Muscle of arm (tissue), 12 donors: Measurements from ENCODE around the gene CPT1B. TPM values are rescaled to one million over a fixed set of nuclear protein-coding genes. Genes with fewer than 3 reads are reported as not detected.

ENCODE experiments used
- polyA plus RNA-seq, 12 donors: library from polyadenylated mRNA; unstranded; fragments of 120-200 nt; gene quantifications; one replicate each; pipeline ENCODE4 v1.2.1, GENCODE V29; 2013; ENCODE audit not compliant: insufficient read length in 12 of 12

The CPT1B gene
- polyA plus RNA-seq, 12 donors, result 22.1 to 61.0 (median 35.1) TPM; not detected in 1

Other genes with a start within 250 kb of the CPT1B start
- 10 to 100 TPM in 11 of 12 donors, not detected in 1; 23.5 to 43.1 (median 30.7) TPM for gene PPP6R2, start 235.1 kb downstream of the CPT1B start, polyA plus RNA-seq
- 10 to 100 TPM in 11 of 12 donors, not detected in 1; 28.1 to 48.3 (median 35.0) TPM for gene SBF1, start 103.4 kb downstream of the CPT1B start, polyA plus RNA-seq
- 1 to 10 TPM in 1 of 12 donors, under 1 TPM in 9, not detected in 2; 0.16 to 1.6 (median 0.34) TPM for gene ADM2, start 96.9 kb downstream of the CPT1B start, polyA plus RNA-seq
- gene MIOX, start 91.6 kb downstream of the CPT1B start, polyA plus RNA-seq, result under 1 TPM in 3 of 12 donors, not detected in 9; 0.16 to 0.20 (median 0.18) TPM
- gene LMF2, start 70.7 kb downstream of the CPT1B start, polyA plus RNA-seq, result 10 to 100 TPM in 11 of 12 donors, not detected in 1; 26.3 to 67.1 (median 33.1) TPM
- 10 to 100 TPM in 11 of 12 donors, not detected in 1; 22.0 to 33.1 (median 29.8) TPM for gene NCAPH2, start 70.2 kb downstream of the CPT1B start, polyA plus RNA-seq
- 1 to 10 TPM in 7 of 12 donors, under 1 TPM in 1, not detected in 4; 0.28 to 4.3 (median 2.0) TPM for gene SCO2, start 52.8 kb downstream of the CPT1B start, polyA plus RNA-seq
- 10 to 100 TPM in 1 of 12 donors, 1 to 10 TPM in 10, not detected in 1; 1.9 to 25.0 (median 2.9) TPM for gene TYMP, start 48.4 kb downstream of the CPT1B start, polyA plus RNA-seq
- under 1 TPM in 2 of 12 donors, not detected in 10; 0.09 to 0.17 TPM for gene KLHDC7B, start 32.5 kb downstream of the CPT1B start, polyA plus RNA-seq
- not detected for gene SYCE3, start 15.5 kb downstream of the CPT1B start, polyA plus RNA-seq
- 10 to 100 TPM in 11 of 12 donors, not detected in 1; 36.0 to 74.3 (median 47.3) TPM for gene CHKB, start 4.4 kb upstream of the CPT1B start, polyA plus RNA-seq
- 1 to 10 TPM in 1 of 12 donors, under 1 TPM in 10, not detected in 1; 0.11 to 3.1 (median 0.43) TPM for gene MAPK8IP2, start 22.4 kb upstream of the CPT1B start, polyA plus RNA-seq
- 10 to 100 TPM in 11 of 12 donors, not detected in 1; 10.4 to 22.9 (median 13.4) TPM for gene ARSA, start 49.7 kb upstream of the CPT1B start, polyA plus RNA-seq
- 10 to 100 TPM in 11 of 12 donors, not detected in 1; 10.7 to 26.1 (median 14.6) TPM for gene SHANK3, start 94.4 kb upstream of the CPT1B start, polyA plus RNA-seq
- under 1 TPM in 7 of 12 donors, not detected in 5; 0.15 to 0.58 (median 0.32) TPM for gene ACR, start 159.8 kb upstream of the CPT1B start, polyA plus RNA-seq
- 10 to 100 TPM in 11 of 12 donors, not detected in 1; 16.8 to 48.7 (median 20.0) TPM for gene RABL2B, start 205.2 kb upstream of the CPT1B start, polyA plus RNA-seq